NCI-H2029 (cell line): Measurements from ENCODE around the gene B4GALT6.

Source experiments
- DNase-seq: peaks from one replicate; lab custom pipeline; 2025; lab: John Stamatoyannopoulos, UW

B4GALT6 gene

DNA sequence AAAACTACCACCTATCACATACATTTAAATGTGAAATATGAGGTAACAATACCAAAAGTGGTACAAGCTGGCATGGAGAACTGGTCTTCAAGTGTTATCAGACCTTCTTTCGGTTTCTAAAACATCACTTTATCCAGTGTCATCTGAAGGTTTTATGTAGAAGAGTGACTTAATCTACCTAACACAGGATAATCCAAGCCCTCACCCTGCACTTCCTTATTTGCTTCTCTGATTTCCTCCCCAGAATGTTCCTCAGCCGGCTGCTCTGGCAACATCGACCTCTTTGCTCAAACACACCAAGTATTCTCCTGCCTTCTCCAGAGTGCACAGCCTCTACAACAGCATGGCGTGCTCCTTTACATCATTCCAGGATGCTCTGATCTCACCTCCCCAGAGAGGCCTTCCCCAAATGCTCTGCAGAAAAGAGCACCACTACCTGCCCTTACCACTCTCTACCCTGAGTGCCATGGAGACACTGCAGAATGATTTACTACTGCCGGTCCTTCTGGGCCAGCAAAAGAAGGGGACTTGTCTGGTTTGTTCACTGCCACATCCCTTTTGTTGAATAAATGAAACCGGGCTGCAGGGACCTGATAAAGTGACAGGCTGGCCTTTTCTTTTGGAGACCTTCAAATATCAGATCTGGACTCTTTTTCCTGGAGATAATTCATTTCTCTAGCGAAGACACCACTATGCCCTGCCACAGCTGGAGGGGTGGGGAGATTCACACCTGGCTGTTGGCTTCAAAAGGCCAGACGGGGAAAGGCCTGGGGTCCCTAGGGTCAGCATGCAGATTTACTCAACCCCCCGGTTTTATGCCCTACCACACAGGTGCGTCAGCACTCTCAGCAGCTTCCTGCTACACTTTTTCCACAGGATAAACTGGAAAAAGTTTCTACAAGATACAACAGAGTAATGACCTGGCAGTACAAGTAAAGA is 50.7 kb downstream of the B4GALT6 start:
- DNase-seq = no peak

GRCh38 chr18:31632356-31632755 is 52.0 kb downstream of the B4GALT6 start:
- no peak for DNase-seq

DNA sequence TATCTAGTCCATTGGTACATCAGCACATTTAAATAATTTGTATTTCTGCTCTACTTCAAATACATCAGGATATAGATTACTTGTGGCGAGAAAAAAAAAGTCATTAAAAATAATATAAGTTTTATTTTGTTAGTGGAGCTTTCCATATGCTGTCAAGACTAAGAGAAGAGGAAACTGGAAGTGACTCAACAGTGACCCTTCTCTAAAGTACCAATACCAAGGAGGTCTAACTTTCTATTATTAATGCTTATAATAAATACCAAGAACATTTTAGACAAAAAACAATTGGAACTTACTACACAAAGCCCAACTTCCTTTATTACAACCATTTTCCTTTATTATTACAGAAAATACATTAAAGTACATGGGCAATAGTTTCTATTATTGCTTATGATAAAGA is 52.9 kb downstream of the B4GALT6 start:
- DNase-seq = no peak

DNA sequence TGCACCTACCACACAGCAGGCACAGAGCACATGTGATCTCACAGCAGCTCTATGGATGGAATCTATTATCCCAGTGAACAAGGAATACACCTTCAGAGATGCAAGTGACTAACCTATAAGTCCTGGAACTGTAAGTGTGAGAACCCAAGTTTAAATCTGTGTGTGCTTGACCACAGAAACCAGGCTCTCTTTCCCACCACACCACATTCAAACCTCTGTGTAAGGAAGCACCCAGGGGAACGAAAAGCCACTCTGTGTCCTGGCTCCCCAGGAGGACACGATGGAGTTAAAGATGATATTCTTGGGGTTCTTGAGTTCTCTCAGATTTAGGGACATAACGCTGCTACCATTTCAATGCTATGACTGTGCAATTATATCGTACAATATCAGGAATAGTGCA is 53.8 kb downstream of the B4GALT6 start:
- DNase-seq = no peak

GRCh38 chr18:31626409-31626808 is 58.0 kb downstream of the B4GALT6 start:
- no peak for DNase-seq

DNA sequence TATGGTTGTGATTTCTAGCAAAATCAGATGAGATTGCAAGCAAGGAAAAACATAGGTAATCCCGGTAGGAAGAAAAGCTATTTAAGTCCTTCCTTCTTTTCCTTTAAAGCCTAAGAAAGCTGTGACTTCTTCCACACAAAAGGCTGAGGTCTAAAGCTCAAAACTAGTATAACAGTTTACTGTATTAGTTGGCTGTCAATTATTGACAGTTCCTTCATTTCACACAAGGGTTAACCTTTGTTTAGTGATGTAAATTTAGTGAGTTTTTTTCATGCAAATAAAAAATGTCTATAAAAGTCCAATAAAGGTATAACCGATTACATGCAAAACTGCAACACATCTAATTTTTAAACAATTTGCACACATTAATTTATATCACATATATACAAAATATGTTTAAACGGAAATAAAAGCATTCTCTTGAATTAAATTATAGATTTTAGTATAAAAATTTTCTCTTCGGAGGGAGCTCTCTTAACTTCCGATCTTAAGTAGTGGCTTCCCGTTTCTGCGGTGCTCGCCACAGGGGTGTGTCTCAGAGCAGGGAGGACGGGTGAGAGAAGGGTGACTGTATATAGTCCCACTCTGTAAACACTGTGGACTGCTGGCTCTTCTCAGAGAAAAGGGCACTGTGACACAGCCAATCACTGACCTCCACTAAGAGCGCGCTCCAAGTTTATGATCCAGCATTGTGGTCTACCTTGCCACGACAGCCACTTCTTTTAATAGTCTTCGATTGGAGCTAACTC is 59.3 kb downstream of the B4GALT6 start:
- no peak for DNase-seq

DNA sequence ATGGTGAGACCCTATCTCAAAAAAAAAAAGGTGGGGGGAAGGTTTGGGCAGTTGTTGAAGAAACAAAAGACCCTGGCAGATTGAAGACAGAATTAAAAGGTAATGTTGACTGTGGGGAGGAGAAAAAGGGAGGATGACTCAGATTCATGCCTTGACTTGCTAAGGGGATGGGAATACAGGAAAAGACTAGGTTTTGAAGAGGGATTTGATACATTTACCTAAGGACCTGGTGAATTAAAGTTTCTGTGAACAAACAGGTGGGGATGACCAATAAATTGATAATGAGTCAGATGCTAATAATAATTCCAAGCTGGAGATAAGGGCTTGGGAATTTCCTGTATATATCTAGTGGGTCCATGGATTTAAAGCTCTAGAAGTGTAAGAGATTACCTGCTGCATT is 65.1 kb downstream of the B4GALT6 start:
- DNase-seq = no peak

DNA sequence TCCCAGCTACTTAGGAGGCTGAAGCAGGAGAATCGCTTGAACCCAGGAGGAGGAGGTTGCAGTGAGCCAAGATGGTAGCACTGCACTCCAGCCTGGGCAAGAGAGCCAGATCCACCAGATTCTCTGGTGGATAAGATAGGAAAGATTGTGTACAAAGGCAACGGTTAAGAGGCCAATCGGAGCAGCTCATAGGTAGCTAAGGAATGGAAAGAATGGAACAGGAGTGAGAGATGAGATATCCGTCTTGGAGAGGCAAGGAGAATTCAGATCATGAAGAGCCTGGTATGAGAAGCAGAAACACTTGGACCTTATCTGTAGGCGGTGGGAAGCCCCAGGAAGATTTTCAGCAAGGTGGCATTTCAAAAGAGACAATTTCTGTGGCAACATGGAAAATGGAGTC is 65.6 kb downstream of the B4GALT6 start:
- no peak for DNase-seq

GRCh38 chr18:31617031-31617717 is 67.2 kb downstream of the B4GALT6 start:
- no peak for DNase-seq

- no peak for DNase-seq
These were observed 67.8 kb downstream of the B4GALT6 start for GRCh38 chr18:31616586-31616985.

GRCh38 chr18:31614044-31614443 is 70.3 kb downstream of the B4GALT6 start:
- no peak for DNase-seq

DNA sequence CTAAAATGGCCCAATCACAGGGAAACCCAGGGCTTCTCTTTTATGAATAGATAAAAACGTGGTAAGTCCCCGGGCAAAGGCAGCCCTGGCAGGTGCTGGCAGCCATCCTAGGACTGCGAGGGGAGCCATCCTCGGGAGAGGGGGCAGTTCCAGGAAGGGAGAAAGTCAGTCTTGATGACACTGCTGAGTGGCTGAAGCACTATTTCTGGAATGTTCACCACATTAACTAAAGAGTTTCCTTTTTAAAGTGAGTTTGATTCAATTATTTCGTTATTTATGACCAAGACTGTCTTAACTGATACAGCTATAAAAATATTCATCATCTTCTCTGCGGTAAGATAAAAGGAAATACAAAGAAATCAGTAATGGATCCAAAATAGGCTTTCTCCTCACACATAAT is 72.3 kb downstream of the B4GALT6 start:
- DNase-seq = no peak

DNA sequence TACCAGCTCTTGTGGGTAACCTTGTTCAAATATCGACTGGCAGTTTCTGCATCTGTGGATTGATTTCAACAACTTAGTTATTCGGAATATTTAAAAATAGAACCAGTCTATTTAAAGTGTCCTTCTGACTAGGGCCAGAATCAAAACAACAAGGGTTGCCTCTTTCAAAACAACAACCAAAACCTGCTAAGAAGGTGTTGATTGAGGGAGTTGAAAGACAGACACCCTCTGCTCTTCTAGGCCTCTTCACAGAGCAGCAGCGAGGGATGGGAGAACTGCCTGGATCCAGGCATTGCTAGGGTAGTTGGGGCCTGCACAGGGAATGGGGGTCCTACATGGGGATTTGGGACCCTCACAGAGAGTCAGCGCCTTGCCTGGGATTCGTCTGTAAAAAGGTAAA is 72.9 kb downstream of the B4GALT6 start:
- no peak for DNase-seq

DNA sequence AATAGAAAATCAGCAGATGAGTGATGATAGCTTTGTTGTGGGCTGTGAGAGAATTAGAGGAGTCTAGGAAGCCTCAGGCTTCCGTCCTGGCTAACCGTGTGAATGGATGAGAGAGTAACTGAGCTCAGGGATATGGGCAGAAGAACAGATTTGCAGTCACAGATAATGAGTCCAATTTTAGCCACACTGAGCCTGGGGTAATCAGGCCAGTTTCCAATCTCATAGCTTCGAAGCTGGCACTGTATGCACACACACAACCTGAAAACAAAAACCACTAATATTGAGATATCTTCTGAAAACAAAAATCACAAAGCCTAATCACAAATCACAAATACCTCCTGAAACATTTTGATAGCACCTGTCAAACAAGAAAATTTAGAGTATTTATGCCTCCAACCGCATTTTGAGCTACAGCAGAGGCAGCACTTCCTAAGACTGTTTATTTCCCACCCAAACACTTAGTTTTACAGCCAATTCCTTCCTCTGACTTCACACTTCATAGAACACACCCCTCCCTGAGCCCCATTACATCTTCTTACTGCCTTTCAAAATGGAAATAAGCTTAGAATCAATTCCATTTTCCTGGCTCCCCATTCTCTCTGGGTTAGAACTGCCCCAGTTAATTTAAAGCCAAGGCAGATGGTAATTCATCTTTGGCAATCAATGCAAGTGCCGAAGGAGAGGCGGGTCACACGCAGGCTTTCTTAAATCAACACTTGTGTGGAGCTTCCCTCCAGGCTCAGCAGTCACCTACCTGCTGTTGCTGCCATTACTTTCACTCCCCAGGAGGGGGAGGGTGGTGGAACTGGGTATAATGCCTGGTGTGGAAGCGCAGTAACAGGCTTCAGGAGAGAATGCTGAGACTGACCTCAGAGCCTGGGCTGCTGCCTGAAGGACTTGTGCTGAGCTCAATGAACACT is 73.8 kb downstream of the B4GALT6 start:
- no peak for DNase-seq

- DNase-seq = no peak
These were observed 74.5 kb downstream of the B4GALT6 start for GRCh38 chr18:31609886-31610285.

GRCh38 chr18:31607384-31607783 is 77.0 kb downstream of the B4GALT6 start:
- DNase-seq = no peak

DNA sequence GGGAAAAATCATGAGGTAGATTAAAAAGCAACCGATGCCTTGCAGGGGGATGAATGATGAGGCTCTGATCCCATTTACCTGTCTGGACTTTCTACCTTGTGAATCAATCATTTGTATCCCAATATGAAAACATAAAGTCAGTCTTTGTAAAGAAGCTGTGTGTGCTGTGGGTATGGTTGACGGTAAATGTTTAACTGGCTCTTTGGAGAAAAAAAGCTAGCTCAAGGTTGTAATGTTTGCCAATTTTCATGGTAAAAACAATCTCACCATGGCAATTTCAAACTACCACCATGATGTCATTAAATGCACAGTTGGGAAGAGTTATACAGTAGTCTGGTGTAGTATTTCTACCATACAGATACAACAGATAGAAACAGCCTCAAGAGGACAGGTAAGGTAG is 78.1 kb downstream of the B4GALT6 start:
- DNase-seq = no peak

GRCh38 chr18:31603315-31603714 is 81.1 kb downstream of the B4GALT6 start:
- DNase-seq = no peak

- DNase-seq = no peak
These were observed 86.2 kb downstream of the B4GALT6 start for GRCh38 chr18:31598021-31598805.

DNA sequence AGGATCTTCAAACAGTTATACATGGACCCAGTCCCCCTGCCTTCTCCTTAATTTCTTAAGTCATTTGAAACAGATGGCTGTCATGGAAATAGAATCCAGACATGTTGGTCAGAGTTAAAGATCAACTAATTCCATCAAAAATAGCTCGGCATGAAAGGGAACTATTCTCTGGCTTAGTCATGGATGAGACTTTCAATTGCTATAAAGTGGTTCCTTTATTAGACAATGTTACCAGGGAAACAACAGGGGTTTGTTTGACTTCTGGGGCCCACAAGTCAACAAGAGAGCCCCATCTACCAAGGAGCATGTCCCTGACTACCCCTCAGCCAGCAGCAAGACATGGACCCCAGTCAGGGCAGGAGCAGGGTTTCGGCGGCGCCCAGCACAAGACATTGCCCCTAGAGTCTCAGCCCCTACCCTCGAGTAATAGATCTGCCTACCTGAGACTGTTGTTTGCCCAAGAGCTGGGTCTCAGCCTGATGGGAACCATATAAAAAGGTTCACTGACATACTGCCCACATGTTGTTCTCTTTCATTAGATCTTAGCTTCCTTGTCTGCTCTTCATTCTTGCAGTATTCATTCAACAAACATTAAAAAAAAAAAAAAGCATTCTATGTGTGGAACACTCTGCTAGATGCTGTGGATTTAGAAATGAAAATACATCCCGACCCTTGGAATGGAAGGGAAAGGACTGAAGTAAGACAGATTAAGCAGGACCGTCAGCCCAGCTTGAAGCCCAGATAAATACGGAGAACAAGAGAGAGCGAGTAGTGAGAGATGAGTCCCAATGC is 88.1 kb downstream of the B4GALT6 start:
- DNase-seq = no peak
